GM13977 (cell line): Measurements from ENCODE around the gene SSTR5.

Experiments
- DNase-seq: peaks from one replicate; pipeline ENCODE4 v3.0.0; 2012; ENCODE audit warnings: low spot score
- in situ Hi-C: fragments of 300-500 bp; cut with MboI; formaldehyde crosslinking; loops from one replicate; pipeline ENCODE4 v1.12.0; 2022; ENCODE audit warnings: low sequenced_read_pairs, low pct_unique_long_range_greater_than_20kb, mixed read lengths, inconsistent platforms; ENCODE audit not compliant: unreplicated experiment
- TF ChIP-seq, protein P1 (sequence below): IDR thresholded peaks from 2 replicates; pipeline ENCODE4 v1.5.1; 2012; ENCODE audit warnings: mild to moderate bottlenecking, control low read depth; ENCODE audit not compliant: insufficient read depth; ENCODE audit errors: extremely low read depth, missing control alignments

Gene SSTR5

DNA sequence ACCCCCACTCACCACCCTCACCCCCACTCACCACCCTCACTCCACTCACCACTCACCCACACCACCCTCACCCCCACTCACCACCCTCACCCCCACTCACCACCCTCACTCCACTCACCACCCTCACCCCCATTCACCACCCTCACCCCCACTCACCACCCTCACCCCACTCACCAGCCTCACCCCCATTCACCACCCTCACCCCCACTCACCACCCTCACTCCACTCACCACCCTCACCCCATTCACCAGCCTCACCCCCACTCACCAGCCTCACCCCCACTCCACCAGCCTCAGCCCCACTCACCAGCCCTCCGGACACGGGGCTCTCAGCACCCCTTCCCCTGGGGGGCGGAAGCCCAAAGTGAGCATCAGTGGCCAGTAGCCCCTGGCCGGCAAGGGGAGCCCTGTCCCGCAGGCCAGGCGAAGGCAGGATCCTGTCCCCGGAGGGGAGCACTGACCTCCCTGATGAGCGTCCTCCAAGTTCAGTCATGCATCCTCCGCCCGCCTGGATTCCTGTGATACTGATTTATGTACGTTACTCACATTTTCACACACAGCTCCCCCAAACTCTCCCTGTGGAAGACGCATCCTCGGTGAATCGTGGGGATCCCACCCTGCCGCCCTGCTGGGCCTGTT, 41.5 kb downstream of the SSTR5 start:
- TF ChIP-seq, protein P1, sequence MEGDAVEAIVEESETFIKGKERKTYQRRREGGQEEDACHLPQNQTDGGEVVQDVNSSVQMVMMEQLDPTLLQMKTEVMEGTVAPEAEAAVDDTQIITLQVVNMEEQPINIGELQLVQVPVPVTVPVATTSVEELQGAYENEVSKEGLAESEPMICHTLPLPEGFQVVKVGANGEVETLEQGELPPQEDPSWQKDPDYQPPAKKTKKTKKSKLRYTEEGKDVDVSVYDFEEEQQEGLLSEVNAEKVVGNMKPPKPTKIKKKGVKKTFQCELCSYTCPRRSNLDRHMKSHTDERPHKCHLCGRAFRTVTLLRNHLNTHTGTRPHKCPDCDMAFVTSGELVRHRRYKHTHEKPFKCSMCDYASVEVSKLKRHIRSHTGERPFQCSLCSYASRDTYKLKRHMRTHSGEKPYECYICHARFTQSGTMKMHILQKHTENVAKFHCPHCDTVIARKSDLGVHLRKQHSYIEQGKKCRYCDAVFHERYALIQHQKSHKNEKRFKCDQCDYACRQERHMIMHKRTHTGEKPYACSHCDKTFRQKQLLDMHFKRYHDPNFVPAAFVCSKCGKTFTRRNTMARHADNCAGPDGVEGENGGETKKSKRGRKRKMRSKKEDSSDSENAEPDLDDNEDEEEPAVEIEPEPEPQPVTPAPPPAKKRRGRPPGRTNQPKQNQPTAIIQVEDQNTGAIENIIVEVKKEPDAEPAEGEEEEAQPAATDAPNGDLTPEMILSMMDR: no peak
- no peak for DNase-seq
- in situ Hi-C loops: loop anchor here (10.0 kb wide), 1 partner anchor 299 kb away; no protein-coding TSS in a partner anchor

DNA sequence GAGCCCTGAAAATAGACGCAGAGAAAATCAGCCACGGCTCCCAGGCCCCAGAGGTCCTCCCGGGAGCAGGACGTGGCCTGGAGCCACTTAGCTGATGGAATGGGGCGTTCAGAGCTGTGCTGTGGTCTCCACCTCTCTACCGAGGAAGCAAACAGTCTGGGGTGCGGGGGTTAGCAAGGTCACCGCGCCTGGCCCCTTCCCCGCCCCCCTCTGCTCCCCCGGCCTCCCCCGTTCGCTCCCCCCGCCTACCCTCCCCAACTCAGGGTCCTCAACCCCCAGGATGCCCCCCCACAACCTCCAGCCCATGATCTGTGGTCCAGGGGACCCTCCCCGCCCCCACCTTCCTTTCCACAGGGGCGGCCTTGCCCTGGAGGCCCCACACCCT, 44.1 kb downstream of the SSTR5 start:
- no peak for DNase-seq
- in situ Hi-C loops: loop anchor here (10.0 kb wide), 1 partner anchor 302 kb away; no protein-coding TSS in a partner anchor
- TF ChIP-seq, protein P1: no peak

DNA sequence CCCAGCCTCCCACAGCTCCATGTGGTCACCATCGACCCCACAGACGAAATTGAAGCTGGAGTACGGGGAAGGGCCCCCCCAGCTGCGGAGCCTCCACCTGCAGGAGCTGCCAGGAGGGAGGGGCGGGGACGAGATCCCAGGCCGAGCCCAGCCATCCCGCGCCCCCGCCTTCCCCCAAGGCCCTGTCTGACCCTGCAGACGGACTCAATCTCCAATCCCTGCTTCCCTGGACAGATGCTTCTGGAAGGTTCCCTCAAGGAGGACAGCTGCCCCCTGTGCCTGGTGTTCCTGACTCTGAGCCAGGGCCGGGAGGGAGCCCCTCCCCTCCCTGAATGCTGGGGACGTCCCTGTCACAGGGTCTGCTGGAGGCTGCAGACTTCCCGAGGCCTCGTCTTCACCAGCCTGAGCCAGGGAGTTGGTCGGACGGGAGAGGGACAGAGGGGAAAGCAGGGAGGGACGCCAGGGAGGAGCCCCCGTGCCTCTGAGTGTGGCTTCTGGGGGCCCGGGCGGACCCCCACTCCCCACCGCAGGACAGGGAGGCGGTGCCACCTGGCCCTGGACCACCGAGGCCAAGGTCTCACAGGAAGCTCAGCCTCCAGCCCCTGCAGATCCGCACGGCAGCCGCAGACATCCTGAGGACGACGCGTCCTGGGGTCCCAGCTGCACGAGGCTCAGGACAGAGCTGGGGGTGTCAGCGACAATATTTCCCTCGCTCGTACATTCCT, 44.8 kb downstream of the SSTR5 start:
- DNase-seq: no peak
- TF ChIP-seq, protein P1: no peak
- in situ Hi-C loops: loop anchor here (10.0 kb wide), 1 partner anchor 303 kb away; no protein-coding TSS in a partner anchor

DNA sequence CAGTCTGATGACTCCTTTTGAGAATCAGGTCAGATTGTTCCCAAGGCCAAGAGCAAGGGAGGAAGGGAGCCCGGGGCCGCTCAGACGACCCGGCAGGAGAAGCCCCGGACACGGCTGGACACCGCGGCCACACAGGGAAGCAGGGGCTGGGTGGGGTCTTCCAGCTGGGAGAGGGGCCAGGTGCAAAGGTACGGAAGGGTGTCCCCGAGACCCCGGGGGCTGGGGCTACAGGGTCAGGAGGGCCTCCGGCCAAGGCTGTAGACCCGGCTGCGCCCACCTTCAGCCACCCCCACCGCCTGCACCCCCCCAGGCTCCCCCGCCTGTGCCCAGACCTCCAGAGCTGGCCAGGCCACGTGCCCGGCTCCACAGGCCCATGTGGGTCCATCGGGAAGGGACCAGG, 45.4 kb downstream of the SSTR5 start:
- in situ Hi-C loops: loop anchor here (10.0 kb wide), 1 partner anchor 303 kb away; no protein-coding TSS in a partner anchor
- TF ChIP-seq, protein P1: no peak
- DNase-seq: no peak

DNA sequence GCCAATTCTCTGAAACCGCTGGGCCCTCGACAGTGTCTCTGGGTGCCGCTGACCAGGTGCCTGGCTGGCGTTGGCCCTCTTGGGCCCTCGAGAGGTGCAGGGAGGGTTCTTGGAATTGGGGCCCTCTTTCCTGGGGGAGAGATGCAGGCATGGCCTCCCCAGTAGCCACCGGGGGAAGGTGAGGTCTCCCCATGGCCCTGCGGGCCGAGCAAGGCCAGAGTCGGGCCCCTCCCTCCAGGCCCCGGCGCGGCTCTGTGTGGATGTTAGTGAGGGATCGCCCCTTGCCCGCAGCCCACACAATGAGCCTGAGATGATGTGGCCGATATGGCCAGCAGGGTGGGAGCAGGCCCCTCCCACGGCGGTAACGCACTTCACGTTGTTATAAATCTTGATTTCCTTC, 46.6 kb downstream of the SSTR5 start:
- TF ChIP-seq, protein P1: no peak
- no peak for DNase-seq
- in situ Hi-C loops: loop anchor here (10.0 kb wide), 1 partner anchor 304 kb away; no protein-coding TSS in a partner anchor

DNA sequence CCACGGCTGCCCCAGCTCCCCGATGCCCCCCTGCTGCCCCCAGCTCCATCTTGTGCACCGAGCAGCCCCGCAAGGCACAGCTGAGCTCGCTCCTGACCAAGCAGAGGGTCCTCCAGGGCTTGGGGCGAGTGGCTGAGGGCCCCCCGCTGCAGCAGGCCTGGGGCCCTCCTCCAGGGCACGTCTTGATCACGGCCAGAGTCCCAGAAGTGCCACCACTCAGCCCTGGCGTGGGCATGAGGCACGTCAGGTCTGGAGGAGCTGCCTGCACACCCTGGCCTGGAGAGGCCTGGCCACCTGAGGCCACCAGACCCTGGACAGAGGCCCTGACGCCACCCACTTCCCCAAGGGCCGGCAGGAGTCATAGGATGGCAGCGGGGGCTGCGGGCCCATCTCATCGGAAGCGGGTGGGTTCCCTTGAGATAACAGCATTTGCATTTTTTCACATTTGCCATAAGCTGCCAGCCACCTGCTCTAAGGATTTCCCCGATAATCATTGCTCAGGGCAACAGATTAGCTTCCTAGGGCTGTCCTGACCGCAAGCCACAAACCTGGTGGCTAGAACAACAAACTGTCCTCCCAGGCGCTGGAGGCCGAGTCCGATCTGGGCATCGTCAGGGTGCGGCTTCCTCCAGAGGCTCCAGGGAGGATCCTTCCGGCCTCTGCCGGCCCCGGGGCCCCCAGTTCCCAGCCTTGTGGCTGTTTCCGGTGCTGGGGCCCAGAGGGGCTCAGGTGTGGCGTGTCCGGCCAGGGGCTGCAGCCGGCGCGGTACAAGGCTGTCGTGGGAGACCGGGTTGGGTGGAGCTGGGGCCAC, 47.4 kb downstream of the SSTR5 start:
- no peak for DNase-seq
- in situ Hi-C loops: loop anchor here (10.0 kb wide), 1 partner anchor 305 kb away; no protein-coding TSS in a partner anchor
- TF ChIP-seq, protein P1: no peak
